Measurements from ENCODE around the gene FSTL3. TPM values are rescaled to one million over a fixed set of nuclear protein-coding genes. Genes with fewer than 3 reads are reported as not detected.

FSTL3 gene
- total and polyA plus RNA-seq, 2 donors, result 3.1 to 12.5 TPM

GRCh38 chr19:732148-733069, 56.2 kb downstream of the FSTL3 start:
- H3K27ac ChIP-seq (ENCODE audit: low read depth in 1 of 2, low read length in 1 of 2), result no peak overlapping the region
- no peak for DNase-seq (ENCODE audit: low read depth in 6 of 9, low spot score in 9 of 9)
- H3K4me1 ChIP-seq (ENCODE audit: control insufficient read depth in 2 of 2, insufficient read depth in 2 of 2, low read length in 2 of 2), result no peaks in the 10 kb centered on the region
- H3K27me3 ChIP-seq (ENCODE audit: control insufficient read depth in 2 of 2, insufficient read depth in 1 of 2, low read length in 1 of 2), result peaks cover 0 to 10% of the 10 kb centered on the region in 2 donors
- H3K36me3 ChIP-seq (ENCODE audit: control insufficient read depth in 2 of 2, insufficient read depth in 2 of 2, low read length in 1 of 2), result no peaks in the 10 kb centered on the region
- no peak overlapping the region for H3K4me3 ChIP-seq (ENCODE audit: low read length in 2 of 2)
- 66% methylated on average over 24 of the region's 24 CpGs for WGBS
- no peaks in the 10 kb centered on the region for H3K9me3 ChIP-seq (ENCODE audit: control insufficient read depth in 2 of 2, insufficient read depth in 1 of 2, low read length in 1 of 2)

Other genes starting within 250 kb of the FSTL3 start
- gene SHC2, start 215.4 kb upstream of the FSTL3 start, total RNA-seq, result 1.1 TPM
- 5.2 TPM for gene SHC2, start 215.4 kb upstream of the FSTL3 start, polyA plus RNA-seq
- 1.4 TPM for gene MADCAM1, start 179.9 kb upstream of the FSTL3 start, total RNA-seq
- 0.27 TPM for gene MADCAM1, start 179.9 kb upstream of the FSTL3 start, polyA plus RNA-seq
- 20.4 TPM for gene TPGS1, start 168.9 kb upstream of the FSTL3 start, total RNA-seq
- gene TPGS1, start 168.9 kb upstream of the FSTL3 start, polyA plus RNA-seq, result 14.3 TPM
- 48.0 TPM for gene CDC34, start 144.6 kb upstream of the FSTL3 start, total RNA-seq
- 72.0 TPM for gene CDC34, start 144.6 kb upstream of the FSTL3 start, polyA plus RNA-seq
- 57.1 TPM for gene GZMM, start 132.3 kb upstream of the FSTL3 start, total RNA-seq
- gene GZMM, start 132.3 kb upstream of the FSTL3 start, polyA plus RNA-seq, result 28.0 TPM
- gene BSG, start 103.8 kb upstream of the FSTL3 start, total RNA-seq, result 141 TPM
- gene BSG, start 103.8 kb upstream of the FSTL3 start, polyA plus RNA-seq, result 155 TPM
- gene HCN2, start 86.5 kb upstream of the FSTL3 start, total RNA-seq, result 0.05 TPM
- 0.46 TPM for gene HCN2, start 86.5 kb upstream of the FSTL3 start, polyA plus RNA-seq
- 37.0 TPM for gene POLRMT, start 42.9 kb upstream of the FSTL3 start, total RNA-seq
- 130 TPM for gene POLRMT, start 42.9 kb upstream of the FSTL3 start, polyA plus RNA-seq
- not detected for gene FGF22, start 36.5 kb upstream of the FSTL3 start, total RNA-seq
- 0.25 TPM for gene FGF22, start 36.5 kb upstream of the FSTL3 start, polyA plus RNA-seq
- gene RNF126, start 13.2 kb upstream of the FSTL3 start, total RNA-seq, result 16.1 TPM
- gene RNF126, start 13.2 kb upstream of the FSTL3 start, polyA plus RNA-seq, result 38.2 TPM
- 8.5 TPM for gene PRSS57, start 19.1 kb downstream of the FSTL3 start, total RNA-seq
- 1.1 TPM for gene PRSS57, start 19.1 kb downstream of the FSTL3 start, polyA plus RNA-seq
- gene PALM, start 32.5 kb downstream of the FSTL3 start, total RNA-seq, result 2.2 TPM
- 11.7 TPM for gene PALM, start 32.5 kb downstream of the FSTL3 start, polyA plus RNA-seq
- 0.57 TPM for gene MISP, start 74.7 kb downstream of the FSTL3 start, total RNA-seq
- gene MISP, start 74.7 kb downstream of the FSTL3 start, polyA plus RNA-seq, result 2.4 TPM
- 75.1 TPM for gene PTBP1, start 121.1 kb downstream of the FSTL3 start, total RNA-seq
- 129 TPM for gene PTBP1, start 121.1 kb downstream of the FSTL3 start, polyA plus RNA-seq
- 0.19 TPM for gene PLPPR3, start 145.6 kb downstream of the FSTL3 start, total RNA-seq
- gene PLPPR3, start 145.6 kb downstream of the FSTL3 start, polyA plus RNA-seq, result 0.16 TPM
- gene AZU1, start 151.4 kb downstream of the FSTL3 start, total RNA-seq, result 6.1 TPM
- gene AZU1, start 151.4 kb downstream of the FSTL3 start, polyA plus RNA-seq, result 5.7 TPM
- gene PRTN3, start 164.6 kb downstream of the FSTL3 start, total RNA-seq, result 25.2 TPM
- gene PRTN3, start 164.6 kb downstream of the FSTL3 start, polyA plus RNA-seq, result 15.4 TPM
- 7.7 TPM for gene ELANE, start 175.9 kb downstream of the FSTL3 start, total RNA-seq
- gene ELANE, start 175.9 kb downstream of the FSTL3 start, polyA plus RNA-seq, result 11.2 TPM
- gene CFD, start 183.3 kb downstream of the FSTL3 start, total RNA-seq, result 6.3 TPM
- gene CFD, start 183.3 kb downstream of the FSTL3 start, polyA plus RNA-seq, result 40.0 TPM
- 8.9 TPM for gene MED16, start 216.8 kb downstream of the FSTL3 start, total RNA-seq
- gene MED16, start 216.8 kb downstream of the FSTL3 start, polyA plus RNA-seq, result 64.4 TPM
- not detected for gene RNU6-9, start 217.1 kb downstream of the FSTL3 start, total RNA-seq
- not detected for gene RNU6-9, start 217.1 kb downstream of the FSTL3 start, polyA plus RNA-seq
- gene R3HDM4, start 236.8 kb downstream of the FSTL3 start, total RNA-seq, result 25.7 TPM
- gene R3HDM4, start 236.8 kb downstream of the FSTL3 start, polyA plus RNA-seq, result 102 TPM
- gene KISS1R, start 240.9 kb downstream of the FSTL3 start, total RNA-seq, result 0.24 TPM
- gene KISS1R, start 240.9 kb downstream of the FSTL3 start, polyA plus RNA-seq, result 0.14 TPM
- gene ARID3A, start 249.6 kb downstream of the FSTL3 start, total RNA-seq, result 8.8 TPM
- 4.4 TPM for gene ARID3A, start 249.6 kb downstream of the FSTL3 start, polyA plus RNA-seq